ENCODE measurements around the gene MCC.

Gene MCC

DNA sequence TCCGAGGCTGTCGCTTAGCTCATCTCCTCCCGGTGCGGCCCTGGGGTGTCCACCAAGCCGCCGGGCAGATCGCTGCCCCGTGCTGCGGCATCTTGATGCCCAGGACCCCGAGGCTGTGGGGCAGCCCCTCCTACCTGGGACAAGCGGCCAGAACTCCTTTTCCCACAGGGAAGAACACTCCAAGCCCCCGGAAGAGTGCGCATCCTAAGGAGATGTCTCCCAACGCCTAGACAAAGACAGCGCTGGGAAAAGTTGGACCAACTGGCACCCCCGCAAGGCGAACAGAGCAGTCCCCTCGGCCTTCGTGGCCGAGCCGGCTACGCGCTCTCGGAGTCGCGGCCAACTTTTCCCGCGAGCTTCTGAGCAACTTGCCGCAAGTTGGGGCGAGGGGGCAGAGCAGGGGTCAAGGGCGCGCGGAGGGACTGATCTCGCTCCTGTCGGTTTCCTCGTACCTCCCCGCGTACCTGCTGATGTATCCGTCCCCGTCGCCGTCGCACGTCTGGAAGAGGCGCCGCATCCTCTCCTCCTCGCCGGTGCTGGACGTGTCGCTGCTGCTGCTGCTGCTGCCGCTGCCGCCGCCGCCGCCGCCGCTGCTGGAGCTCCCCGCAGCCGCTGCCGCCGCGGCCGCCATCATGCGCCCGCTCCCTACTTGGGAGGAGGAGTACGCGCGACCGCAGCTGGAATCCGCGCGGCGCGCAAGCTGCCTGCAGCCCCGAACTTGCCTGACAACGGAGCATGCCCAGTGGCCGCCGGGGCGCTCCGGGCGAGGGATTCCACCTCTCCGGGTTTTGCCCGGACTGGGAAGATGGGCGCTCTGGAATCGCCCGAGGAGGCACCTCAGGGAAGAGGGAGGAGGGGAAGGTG lies at the start of gene MCC:
TSS of gene MCC (minus strand) at position 673 of the 864 bp plus-strand sequence.
- DNase-seq (no peak), ATAC-seq (replicated peaks) (peak; percentile 31 to 34)
- peaks cover 6 to 18% of the 10 kb centered on the region in 2 donors for H3K4me1 Mint-ChIP-seq
- H3K27ac Mint-ChIP-seq = peak within 1 kb of the TSS; percentile 71
- peak within 1 kb of the TSS; percentile 80 to 84 for H3K4me3 Mint-ChIP-seq
- H3K36me3 Mint-ChIP-seq = peaks cover 9% of the 10 kb centered on the region in 2 donors
- H3K27me3 Mint-ChIP-seq = peaks cover 75 to 91% of the 10 kb centered on the region in 2 donors
- peaks cover 15 to 16% of the 10 kb centered on the region in 2 donors for H3K9me3 Mint-ChIP-seq

DNA sequence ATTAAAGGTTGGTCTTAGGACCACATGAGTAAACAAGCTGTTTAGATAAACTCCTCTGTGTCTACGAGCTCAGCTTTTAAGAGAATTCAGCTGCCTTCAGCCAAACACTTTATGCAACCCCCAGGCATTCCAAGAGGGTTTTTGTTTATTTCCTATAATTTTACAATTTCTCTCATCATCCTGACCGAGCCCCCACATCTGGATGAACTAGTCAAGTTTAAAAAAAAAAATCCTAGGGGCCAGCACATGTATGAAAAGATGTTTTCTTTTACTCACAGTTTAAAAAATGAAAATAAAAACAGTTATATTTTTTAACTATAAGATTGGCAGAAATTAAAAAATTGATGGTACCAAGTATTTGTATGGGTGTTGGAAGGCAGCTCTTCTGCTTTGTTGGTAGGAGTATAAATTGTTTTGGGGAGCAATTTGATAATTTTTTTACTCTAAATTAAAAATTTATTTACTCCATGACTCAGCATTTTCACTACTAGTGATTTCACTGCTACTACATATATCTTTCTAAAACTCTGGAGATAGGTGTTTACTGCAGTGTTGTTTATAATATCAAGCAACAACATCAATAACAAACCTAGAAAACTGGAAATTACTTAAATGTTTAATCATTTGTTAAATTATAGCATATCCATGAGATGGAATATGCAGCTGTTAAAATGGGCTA lies 43.4 kb upstream of the MCC start:
- no peaks in the 10 kb centered on the region for H3K27me3 Mint-ChIP-seq
- H3K36me3 Mint-ChIP-seq = peaks cover 33 to 41% of the 10 kb centered on the region in 2 donors
- H3K9me3 Mint-ChIP-seq = peaks cover 3 to 4% of the 10 kb centered on the region in 2 donors
- no peak for DNase-seq
- no peaks in the 10 kb centered on the region for H3K4me1 Mint-ChIP-seq
- no peak for ATAC-seq (replicated peaks)
- no peak overlapping the region for H3K4me3 Mint-ChIP-seq
- H3K27ac Mint-ChIP-seq = no peak overlapping the region

DNA sequence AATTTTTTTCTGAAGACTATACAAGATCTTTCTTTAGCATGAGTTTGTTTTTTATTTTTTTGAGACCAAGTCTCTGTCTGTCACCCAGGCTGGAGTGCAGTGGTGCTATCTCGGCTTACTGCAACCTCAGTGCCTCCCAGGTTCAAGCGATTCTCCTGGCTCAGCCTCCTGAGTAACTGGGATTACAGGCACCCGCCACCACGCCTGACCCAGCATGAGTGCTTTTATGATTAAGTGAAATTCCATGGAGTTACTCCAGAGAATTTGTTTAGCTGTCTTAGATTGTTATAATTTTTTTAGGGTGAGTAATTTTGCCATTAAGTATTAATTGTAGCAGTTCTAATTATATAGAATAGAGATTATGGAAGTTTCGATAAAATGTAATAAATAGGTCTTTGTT lies 39.5 kb upstream of the MCC start:
- Mint-ChIP-seq H3K27ac (no peak overlapping the region), H3K4me1 (peaks cover 7 to 10% of the 10 kb centered on the region in 2 donors), H3K36me3 (peaks cover 19 to 28% of the 10 kb centered on the region in 2 donors), H3K27me3 (no peaks in the 10 kb centered on the region), H3K9me3 (peaks cover 3 to 4% of the 10 kb centered on the region in 2 donors), H3K4me3 (no peak overlapping the region)
- ATAC-seq (replicated peaks) (no peak), DNase-seq (no peak)

DNA sequence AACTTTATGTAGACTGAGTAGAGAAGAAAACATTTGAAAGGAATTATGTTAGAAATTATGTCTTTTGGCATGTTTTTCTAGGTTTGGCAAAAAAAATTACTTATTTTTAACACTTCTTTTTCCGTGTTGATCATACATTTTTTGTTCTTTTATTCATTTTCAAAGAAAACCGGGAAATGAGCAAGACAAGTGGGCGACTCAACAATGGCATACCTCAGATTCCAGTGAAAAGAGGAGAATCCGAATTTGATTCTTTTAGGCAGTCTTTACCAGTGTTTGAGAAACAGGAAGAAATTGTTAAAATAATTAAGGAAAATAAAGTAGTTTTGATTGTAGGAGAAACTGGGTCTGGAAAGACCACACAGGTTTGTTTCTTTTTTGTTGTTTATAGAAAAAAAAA lies 38.2 kb upstream of the MCC start:
- no peak for DNase-seq
- H3K36me3 Mint-ChIP-seq = peaks cover 14 to 21% of the 10 kb centered on the region in 2 donors
- no peak overlapping the region for H3K4me3 Mint-ChIP-seq
- no peak for ATAC-seq (replicated peaks)
- H3K27me3 Mint-ChIP-seq = no peaks in the 10 kb centered on the region
- H3K27ac Mint-ChIP-seq = no peak overlapping the region
- H3K9me3 Mint-ChIP-seq = peaks cover 3 to 4% of the 10 kb centered on the region in 2 donors
- H3K4me1 Mint-ChIP-seq = peaks cover 7 to 14% of the 10 kb centered on the region in 2 donors

DNA sequence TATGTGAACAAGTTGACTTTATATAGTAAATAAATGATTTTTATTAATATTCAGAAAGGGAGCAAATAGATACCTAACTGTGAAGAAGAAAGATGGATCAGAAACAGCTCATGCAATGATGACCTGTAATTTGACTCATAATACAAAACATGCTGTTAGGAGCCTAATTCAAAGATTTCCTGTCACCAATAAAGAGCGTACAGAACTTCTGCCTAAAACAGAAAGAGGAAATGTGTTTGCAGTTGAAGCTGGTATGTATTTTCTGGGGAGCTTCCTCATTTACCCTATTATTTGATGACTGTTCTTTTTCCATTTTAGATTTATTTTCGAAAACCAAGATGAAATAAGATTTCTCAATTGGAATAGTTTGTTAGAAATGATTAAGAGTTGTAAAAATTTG lies 36.7 kb upstream of the MCC start:
- ATAC-seq (replicated peaks) (peak; percentile 83 to 90), DNase-seq (no peak)
- peak overlapping the region in 1 of 2 donors; percentile 28 for H3K4me3 Mint-ChIP-seq
- peaks cover 14 to 23% of the 10 kb centered on the region in 2 donors for H3K4me1 Mint-ChIP-seq
- H3K9me3 Mint-ChIP-seq = peaks cover 0 to 2% of the 10 kb centered on the region in 2 donors
- no peaks in the 10 kb centered on the region for H3K27me3 Mint-ChIP-seq
- no peak overlapping the region for H3K27ac Mint-ChIP-seq
- H3K36me3 Mint-ChIP-seq = peaks cover 9 to 19% of the 10 kb centered on the region in 2 donors

DNA sequence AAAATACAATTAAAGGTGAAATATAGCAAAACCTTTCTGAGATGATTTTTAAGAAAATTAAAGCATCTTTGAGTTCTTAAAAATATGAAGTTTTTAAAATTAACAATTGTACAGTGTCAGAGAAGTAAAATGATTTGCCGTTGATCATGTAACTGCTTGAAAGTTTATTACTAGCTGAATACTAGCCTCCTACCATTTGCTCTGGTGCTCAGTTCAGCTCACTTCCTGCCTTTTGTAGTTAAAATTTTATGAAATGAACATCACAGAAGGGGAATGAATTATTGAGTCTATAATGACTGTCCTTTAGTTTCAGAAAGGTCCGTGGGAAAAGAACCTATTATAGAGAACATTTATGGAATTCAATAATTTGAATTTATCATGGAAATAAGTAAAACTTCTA lies 34.9 kb upstream of the MCC start:
- DNase-seq (no peak), ATAC-seq (replicated peaks) (no peak)
- H3K27ac Mint-ChIP-seq = no peak overlapping the region
- H3K36me3 Mint-ChIP-seq = peaks cover 9 to 32% of the 10 kb centered on the region in 2 donors
- H3K27me3 Mint-ChIP-seq = no peaks in the 10 kb centered on the region
- H3K9me3 Mint-ChIP-seq = peaks cover 0 to 2% of the 10 kb centered on the region in 2 donors
- H3K4me3 Mint-ChIP-seq = no peak overlapping the region
- H3K4me1 Mint-ChIP-seq = peaks cover 16 to 23% of the 10 kb centered on the region in 2 donors

DNA sequence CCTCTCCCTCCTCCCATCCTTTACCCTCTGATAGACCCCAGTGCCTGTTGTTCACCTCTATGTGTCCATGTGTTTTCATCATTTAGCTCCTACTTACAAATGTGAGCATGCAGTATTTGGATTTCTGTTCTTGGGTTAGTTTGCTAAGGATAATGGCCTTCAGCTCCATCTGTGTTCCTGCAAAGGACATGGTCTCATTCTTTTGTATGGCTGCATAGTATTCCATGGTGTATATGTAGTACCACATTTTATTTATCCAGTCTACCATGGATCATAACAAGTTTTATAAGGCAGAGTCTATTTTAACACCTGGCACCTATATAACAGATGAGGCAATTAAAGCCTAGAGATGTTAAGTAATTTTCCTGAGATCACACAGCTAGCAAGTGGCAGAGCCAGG lies 32.6 kb upstream of the MCC start:
- Mint-ChIP-seq H3K9me3 (peaks cover 0 to 2% of the 10 kb centered on the region in 2 donors), H3K4me1 (peaks cover 21 to 30% of the 10 kb centered on the region in 2 donors), H3K36me3 (peaks cover 11 to 36% of the 10 kb centered on the region in 2 donors), H3K4me3 (no peak overlapping the region), H3K27me3 (no peaks in the 10 kb centered on the region), H3K27ac (no peak overlapping the region)
- no peak for DNase-seq
- ATAC-seq (replicated peaks) = no peak

DNA sequence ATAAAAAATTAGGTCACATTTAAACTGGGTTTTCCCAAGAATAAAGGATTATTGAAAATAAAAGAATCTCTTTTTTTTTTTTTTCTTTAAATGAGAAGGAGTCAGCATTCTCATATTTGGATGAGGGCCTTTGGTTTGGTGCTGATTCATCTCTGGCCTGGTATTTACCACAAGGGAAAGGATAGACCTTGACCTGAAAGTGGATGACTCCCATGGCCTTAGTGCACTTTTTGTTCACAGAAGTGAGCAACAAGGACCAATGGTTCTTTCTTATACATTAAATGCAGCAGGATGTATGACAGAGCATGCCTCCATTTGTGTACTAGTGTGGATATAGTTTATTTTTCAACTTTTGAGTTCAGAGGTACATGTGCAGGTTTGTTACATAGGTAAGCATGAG lies 32.2 kb upstream of the MCC start:
- Mint-ChIP-seq H3K4me3 (no peak overlapping the region), H3K4me1 (peaks cover 20 to 34% of the 10 kb centered on the region in 2 donors), H3K27me3 (no peaks in the 10 kb centered on the region), H3K9me3 (peaks cover 0 to 2% of the 10 kb centered on the region in 2 donors), H3K36me3 (peaks cover 15 to 41% of the 10 kb centered on the region in 2 donors), H3K27ac (no peak overlapping the region)
- DNase-seq (peak; percentile 15), ATAC-seq (replicated peaks) (peak; percentile 83 to 88)

DNA sequence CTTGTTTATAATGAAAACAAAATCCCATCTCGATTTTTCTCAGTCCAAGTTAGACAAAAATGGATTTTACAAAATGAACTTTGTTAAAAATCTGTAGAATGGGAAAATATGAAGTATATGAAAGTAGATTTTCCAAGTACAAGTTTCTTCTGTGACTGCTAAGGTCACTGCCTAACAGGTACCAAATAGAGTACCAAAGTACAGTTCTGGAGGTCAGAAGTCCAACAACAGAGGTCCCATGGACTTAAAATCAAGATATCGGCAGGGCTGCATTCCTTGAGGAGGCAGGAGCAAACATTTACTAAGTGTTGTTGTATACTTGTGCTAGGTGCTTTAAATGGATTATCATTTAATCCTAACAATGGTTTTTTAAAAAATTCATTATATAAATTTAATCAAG lies 31.2 kb upstream of the MCC start:
- H3K27ac Mint-ChIP-seq = no peak overlapping the region
- no peaks in the 10 kb centered on the region for H3K27me3 Mint-ChIP-seq
- peaks cover 15 to 41% of the 10 kb centered on the region in 2 donors for H3K36me3 Mint-ChIP-seq
- H3K9me3 Mint-ChIP-seq = peaks cover 0 to 2% of the 10 kb centered on the region in 2 donors
- peaks cover 21 to 33% of the 10 kb centered on the region in 2 donors for H3K4me1 Mint-ChIP-seq
- no peak overlapping the region for H3K4me3 Mint-ChIP-seq
- DNase-seq (no peak), ATAC-seq (replicated peaks) (no peak)

DNA sequence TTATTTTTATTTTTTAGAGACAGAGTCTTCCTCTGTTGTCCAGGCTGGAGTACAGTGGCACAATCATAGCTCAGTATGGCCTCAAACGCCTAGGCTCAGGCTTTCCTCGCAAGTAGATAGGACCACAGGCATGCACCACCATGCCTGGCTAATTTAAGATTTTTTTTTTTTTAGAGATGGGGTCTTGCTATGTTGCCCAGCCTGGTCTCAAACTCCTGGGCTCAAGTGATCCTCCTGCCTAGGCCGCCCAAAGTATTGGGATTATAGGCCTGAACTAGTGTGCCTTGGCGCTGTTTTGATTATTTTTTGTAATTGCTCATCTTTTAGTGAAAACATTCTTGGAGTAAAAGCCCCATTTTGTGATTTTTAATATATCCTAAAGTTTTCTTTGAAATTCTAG lies 30.6 kb upstream of the MCC start:
- ATAC-seq (replicated peaks) = no peak
- Mint-ChIP-seq H3K4me3 (no peak overlapping the region), H3K9me3 (peaks cover 0 to 2% of the 10 kb centered on the region in 2 donors), H3K27me3 (no peaks in the 10 kb centered on the region), H3K4me1 (peaks cover 22 to 36% of the 10 kb centered on the region in 2 donors), H3K27ac (no peak overlapping the region), H3K36me3 (peaks cover 15 to 41% of the 10 kb centered on the region in 2 donors)
- no peak for DNase-seq

DNA sequence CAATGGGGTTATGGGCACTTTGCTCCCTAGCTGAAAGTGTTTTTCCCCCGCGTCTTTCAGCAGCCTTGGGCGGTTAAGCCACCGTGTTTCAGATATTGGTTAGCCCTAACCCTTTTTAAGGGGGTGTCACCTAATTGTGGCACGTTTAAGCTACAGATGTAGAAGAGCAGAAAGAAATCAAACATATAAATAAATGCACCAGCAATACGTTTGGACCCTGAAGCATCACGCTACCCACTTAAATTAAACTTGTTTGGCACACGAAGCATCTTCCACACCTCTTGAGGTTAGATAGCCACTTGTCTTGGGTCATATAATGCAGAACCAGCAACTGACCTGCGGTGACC lies 26.0 kb upstream of the MCC start:
- Mint-ChIP-seq H3K36me3 (peaks cover 6 to 23% of the 10 kb centered on the region in 2 donors), H3K27me3 (peaks cover 11 to 13% of the 10 kb centered on the region in 2 donors), H3K4me1 (peaks cover 11 to 23% of the 10 kb centered on the region in 2 donors), H3K27ac (peak overlapping the region; percentile 92), H3K9me3 (no peaks in the 10 kb centered on the region), H3K4me3 (peak overlapping the region; percentile 86 to 91)
- DNase-seq = no peak
- no peak for ATAC-seq (replicated peaks)

DNA sequence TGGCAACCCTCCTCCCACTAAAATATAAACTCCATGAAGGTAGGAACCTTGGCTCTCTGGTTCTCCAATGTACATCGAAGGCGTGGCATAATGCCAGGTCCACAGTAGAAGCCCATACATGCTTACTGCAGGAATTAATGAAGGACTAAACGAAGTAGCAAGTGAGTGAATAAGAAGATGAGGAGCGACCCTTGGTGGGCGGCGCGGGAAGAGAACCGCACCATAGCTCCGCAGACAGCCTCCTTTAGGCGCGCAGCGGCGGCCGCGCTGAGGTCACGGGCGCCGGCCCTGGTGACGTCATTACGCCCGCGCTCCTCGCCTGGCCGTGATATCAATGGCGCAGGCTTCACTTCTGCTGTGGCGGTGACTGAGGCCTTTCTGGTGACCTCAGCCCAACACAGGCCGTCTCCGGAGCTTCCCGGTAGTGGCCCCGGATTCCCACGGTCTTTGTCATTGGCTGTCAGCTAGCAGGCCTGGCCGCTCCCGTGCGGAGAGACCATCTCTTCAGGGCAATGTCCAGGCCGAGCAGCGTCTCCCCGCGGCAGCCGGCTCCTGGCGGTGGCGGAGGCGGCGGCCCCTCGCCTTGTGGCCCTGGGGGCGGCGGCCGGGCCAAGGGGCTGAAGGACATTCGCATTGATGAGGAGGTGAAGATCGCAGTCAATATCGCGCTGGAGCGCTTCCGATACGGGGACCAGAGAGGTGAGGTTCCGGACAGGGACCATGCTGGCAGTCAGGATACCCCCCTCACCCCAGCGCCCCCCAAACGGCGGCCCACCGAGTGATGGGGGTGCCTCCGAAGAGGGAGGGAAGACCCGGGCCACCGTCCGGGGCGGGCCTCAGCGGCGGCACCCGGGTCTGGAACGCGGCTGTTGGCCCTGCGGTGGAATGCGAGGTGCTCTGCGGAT lies 25.4 kb upstream of the MCC start, which contains the start of gene YTHDC2:
TSS of gene YTHDC2 (plus strand) at position 311 of the 905 bp plus-strand sequence. CDS start at position 513, 202 bp downstream.
- Mint-ChIP-seq H3K4me1 (peaks cover 11 to 23% of the 10 kb centered on the region in 2 donors), H3K27me3 (peaks cover 11 to 13% of the 10 kb centered on the region in 2 donors), H3K4me3 (peak within 1 kb of the TSS; percentile 86 to 91), H3K9me3 (no peaks in the 10 kb centered on the region), H3K27ac (peak within 1 kb of the TSS; percentile 92), H3K36me3 (peaks cover 6 to 18% of the 10 kb centered on the region in 2 donors)
- DNase-seq = peak; percentile 89
- peak; percentile 98 to 99 for ATAC-seq (replicated peaks)

DNA sequence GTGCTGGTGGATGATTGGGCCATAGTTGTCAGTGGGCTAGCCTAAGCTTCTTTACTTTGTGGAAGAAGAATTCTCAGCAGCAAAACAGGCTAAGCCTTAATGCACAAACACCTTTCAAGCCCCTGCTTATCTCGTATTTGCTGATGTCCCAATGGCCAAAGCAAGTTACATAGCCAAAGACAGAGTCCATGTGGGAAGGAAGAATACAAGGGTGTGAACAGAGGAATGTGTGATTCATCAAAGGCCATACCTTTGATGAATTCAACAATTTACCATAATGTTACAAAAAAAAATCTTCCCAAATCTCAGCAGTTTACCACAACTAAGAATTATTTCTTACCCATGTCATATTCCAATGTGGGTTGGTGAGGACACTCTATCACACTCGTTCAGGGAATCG lies 24.1 kb upstream of the MCC start:
- Mint-ChIP-seq H3K4me1 (peaks cover 11 to 23% of the 10 kb centered on the region in 2 donors), H3K4me3 (no peak overlapping the region), H3K27me3 (peaks cover 18 to 19% of the 10 kb centered on the region in 2 donors), H3K9me3 (no peaks in the 10 kb centered on the region), H3K27ac (no peak overlapping the region), H3K36me3 (peaks cover 6 to 11% of the 10 kb centered on the region in 2 donors)
- ATAC-seq (replicated peaks) (no peak), DNase-seq (no peak)

Data from stimulated activated naive B cell treated with anti-CD40 and anti-IgM and Interleukin-4, amounts not matched to agents 10 μg/mL and 1 μg/mL and 100 μg/mL, for 72 hours (primary cell).